Keratinocyte (primary cell): ENCODE results near the gene A2ML1.

Experiments used
- EZH2 ChIP-seq: IDR thresholded peaks from one replicate; pipeline ENCODE4 v1.6.1; 2012; ENCODE audit warnings: inconsistent platforms, mild to moderate bottlenecking, low read length, moderate library complexity
- TF ChIP-seq, protein P1 (sequence below), 3 experiments: IDR thresholded peaks in 1 of 3; conservative IDR thresholded peaks in 1 of 3; optimal IDR thresholded peaks in 1 of 3; 2 replicates in 2 of 3; 3 replicates in 1 of 3; pipeline versions ENCODE3 to v1.5.1; 2011; ENCODE audit warnings: low read length in 3 of 3, mild to moderate bottlenecking in 3 of 3, moderate library complexity in 2 of 3, control low read depth in 1 of 3, inconsistent platforms in 1 of 3; ENCODE audit not compliant: insufficient read depth in 2 of 3; ENCODE audit errors: extremely low read depth in 1 of 3

DNA sequence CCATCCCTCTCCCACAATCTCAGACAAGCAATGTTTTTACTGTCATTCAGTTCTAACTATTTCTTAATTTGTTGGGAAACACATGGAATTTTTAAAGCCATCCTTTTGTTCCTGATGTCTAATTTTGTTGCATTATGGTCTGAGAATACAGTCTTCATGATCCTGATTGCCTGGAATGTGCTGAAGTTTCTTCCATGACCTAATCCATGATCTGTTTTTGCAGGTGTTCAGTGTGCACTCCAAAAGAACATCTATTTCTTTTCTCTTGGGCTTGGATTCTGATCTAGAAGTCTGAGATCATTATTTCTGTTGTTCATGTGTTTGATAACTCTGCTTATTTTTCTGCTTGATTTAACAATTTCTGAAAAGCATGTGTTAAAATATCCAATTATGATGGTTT, 48.6 kb downstream of the A2ML1 start:
- TF ChIP-seq, protein P1, sequence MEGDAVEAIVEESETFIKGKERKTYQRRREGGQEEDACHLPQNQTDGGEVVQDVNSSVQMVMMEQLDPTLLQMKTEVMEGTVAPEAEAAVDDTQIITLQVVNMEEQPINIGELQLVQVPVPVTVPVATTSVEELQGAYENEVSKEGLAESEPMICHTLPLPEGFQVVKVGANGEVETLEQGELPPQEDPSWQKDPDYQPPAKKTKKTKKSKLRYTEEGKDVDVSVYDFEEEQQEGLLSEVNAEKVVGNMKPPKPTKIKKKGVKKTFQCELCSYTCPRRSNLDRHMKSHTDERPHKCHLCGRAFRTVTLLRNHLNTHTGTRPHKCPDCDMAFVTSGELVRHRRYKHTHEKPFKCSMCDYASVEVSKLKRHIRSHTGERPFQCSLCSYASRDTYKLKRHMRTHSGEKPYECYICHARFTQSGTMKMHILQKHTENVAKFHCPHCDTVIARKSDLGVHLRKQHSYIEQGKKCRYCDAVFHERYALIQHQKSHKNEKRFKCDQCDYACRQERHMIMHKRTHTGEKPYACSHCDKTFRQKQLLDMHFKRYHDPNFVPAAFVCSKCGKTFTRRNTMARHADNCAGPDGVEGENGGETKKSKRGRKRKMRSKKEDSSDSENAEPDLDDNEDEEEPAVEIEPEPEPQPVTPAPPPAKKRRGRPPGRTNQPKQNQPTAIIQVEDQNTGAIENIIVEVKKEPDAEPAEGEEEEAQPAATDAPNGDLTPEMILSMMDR (optimal IDR thresholded peaks at IDR 0.05 in 1 of 3, IDR thresholded peaks at IDR 0.05 in 1 of 3, conservative IDR thresholded peaks at IDR 0.05 in 1 of 3; ENCODE audit: extremely low read depth in 1 of 3, insufficient read depth in 2 of 3, low read length in 3 of 3), result no peak
- TF ChIP-seq EZH2, result no peak
